Astrocyte of the cerebellum (primary cell): ENCODE measurements around the gene RGL4.
"Not testable (repeated sequence)": the region's sequence is repeated elsewhere in the genome, so short reads cannot be mapped to it uniquely, and the experiment has no call there.

ENCODE experiments used
- DNase-seq: peaks from one replicate; pipeline ENCODE4 v3.0.0-alpha.2; 2011; ENCODE audit warnings: low read depth
- H3K4me3 ChIP-seq: 2 replicates; pipeline ENCODE4 v1.5.1; 2011; ENCODE audit warnings: mild to moderate bottlenecking, low read depth, low read length, moderate library complexity
- in situ Hi-C: cut with HindIII; loops from 2 replicates; pipeline ENCODE4 v1.10.0; 2017; ENCODE audit warnings: low sequenced_read_pairs
- TF ChIP-seq, protein P1 (sequence below): IDR thresholded peaks from 2 replicates; pipeline ENCODE4 v1.5.1; 2012; ENCODE audit warnings: low read length, low read depth, moderate library complexity, mild to moderate bottlenecking; ENCODE audit errors: missing control alignments

Gene RGL4

DNA sequence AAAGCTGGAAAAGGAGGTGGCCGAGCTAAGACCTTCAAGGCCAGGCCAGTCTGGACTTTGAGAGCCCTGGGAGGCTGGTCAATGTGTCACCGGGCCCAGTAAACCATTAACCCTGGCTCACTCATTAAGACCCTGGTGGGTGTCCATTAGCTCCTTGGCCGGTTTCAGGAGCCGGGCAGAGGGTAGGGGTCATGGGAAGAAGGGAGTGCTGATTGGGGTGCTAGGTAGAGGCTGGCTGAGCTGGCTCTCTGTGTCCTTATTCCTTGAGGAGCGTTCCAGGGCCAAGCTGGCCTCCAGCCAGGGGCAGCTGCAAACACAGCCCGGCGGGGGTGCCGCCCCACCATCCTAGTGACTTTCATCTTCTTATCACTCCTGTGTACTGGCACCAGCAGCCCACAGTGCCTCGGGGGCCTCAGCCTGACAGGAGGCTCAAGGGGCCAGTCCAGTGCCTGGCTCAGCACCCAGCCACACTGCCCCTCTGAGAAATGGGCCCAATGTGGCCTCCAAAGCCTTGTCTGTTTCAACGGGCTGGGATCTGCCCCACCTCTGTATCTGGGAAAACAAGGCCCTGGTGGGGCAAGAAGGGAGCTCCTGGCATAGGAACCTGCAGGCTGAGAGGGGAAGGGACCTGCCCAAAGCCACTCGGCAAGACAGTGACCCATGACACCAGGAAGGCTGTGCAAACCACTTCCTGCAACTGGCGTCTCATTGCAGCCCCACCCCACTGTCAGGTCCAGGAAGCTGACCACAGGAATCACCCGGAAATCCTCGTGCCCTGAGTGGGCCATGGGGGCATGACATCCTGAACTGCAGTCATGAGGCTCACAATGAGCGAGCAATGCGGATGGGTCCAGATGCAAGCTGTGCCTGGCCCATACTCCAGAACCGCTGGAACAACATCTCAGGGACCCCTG, 15.1 kb upstream of the RGL4 start:
- TF ChIP-seq, protein P1, sequence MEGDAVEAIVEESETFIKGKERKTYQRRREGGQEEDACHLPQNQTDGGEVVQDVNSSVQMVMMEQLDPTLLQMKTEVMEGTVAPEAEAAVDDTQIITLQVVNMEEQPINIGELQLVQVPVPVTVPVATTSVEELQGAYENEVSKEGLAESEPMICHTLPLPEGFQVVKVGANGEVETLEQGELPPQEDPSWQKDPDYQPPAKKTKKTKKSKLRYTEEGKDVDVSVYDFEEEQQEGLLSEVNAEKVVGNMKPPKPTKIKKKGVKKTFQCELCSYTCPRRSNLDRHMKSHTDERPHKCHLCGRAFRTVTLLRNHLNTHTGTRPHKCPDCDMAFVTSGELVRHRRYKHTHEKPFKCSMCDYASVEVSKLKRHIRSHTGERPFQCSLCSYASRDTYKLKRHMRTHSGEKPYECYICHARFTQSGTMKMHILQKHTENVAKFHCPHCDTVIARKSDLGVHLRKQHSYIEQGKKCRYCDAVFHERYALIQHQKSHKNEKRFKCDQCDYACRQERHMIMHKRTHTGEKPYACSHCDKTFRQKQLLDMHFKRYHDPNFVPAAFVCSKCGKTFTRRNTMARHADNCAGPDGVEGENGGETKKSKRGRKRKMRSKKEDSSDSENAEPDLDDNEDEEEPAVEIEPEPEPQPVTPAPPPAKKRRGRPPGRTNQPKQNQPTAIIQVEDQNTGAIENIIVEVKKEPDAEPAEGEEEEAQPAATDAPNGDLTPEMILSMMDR = no peak
- in situ Hi-C loops = no loop called here
- no peak overlapping the region for H3K4me3 ChIP-seq
- DNase-seq = no peak

DNA sequence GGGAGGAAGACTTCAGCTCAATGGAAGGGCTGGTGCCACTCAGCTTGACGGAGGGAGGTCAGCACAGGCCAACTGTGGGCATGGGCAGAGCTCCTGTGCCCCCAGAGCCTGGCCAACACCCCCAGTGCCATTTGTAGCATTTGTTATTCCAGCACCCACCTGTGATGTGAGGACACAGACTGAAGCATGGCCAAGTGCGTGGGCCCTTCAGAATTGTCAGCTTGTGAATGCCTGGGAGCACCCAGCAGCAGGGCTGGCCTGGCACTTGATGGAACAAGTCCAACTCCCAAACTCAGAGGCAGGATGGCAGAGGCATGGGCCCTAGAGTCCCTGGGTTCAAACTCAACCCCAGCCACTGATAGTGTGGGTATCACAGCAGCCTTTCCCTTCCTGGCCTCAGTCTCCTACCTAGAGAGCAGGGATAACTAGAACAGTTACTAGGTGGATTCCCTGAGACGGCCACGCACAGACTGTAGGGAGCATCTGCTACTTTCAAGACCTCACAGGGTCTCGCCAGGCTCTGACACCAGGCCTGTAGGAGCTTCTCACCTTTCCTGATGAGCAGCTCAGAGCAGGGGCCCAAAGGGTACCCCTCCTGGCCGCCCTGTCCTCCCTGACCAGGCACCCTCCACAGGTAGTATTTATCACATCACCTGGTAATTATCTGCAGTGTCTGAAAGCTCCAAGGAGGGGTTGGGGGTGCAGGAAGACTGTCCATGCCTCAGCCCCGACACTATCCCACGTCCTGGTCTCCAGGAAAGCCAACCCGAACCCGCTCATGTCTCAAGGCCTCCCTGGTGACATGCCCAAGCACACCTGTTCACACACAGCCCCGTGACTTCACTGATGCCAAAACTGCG, 13.7 kb upstream of the RGL4 start:
- DNase-seq, in situ Hi-C loops: not testable (repeated sequence)

DNA sequence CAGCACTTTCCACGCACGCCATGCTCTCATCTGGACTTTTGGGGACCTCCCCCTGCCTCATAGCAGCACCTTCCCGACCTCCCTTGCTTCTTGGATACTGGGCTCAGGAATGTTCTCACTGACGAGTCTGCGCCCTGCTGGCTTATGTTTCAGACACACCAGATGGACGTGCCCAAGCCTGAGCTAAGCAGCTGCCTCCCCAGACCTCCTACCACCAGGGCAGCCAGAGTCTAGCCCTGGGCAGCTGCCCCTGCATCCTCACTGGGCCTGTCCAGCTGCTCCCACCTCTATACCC, 13.2 kb upstream of the RGL4 start:
- no peak overlapping the region for H3K4me3 ChIP-seq
- in situ Hi-C loops = no loop called here
- TF ChIP-seq, protein P1 = no peak
- DNase-seq = no peak

More for the DNA sequence above, 13.7 kb upstream of the RGL4 start:
- H3K4me3 ChIP-seq = not testable (repeated sequence)

GRCh38 chr22:23678133-23678532, 12.7 kb upstream of the RGL4 start:
- no peak for DNase-seq
- H3K4me3 ChIP-seq = no peak overlapping the region
- TF ChIP-seq, protein P1 = no peak
- in situ Hi-C loops = no loop called here

GRCh38 chr22:23681026-23681809, 9.6 kb upstream of the RGL4 start:
- DNase-seq = no peak
- TF ChIP-seq, protein P1 = no peak
- in situ Hi-C loops = no loop called here
- H3K4me3 ChIP-seq = no peak overlapping the region

DNA sequence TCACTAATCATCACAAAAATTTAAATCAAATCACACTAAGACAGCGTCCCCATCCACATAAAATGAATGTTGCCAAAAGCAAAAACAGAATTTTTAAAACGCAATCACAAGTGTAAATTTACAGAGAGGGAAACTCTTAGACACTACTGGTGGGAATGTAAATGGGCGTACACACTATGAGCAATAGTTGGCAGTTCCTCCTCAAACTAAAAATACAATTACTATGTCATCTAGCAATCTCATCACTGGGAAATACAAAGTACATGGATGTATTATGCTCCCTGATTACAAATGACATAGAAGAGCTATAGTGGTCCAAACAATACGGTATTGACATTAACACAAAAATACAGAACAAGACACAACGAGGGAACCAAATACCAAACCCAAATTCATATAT, 8.7 kb upstream of the RGL4 start:
- H3K4me3 ChIP-seq = no peak overlapping the region
- in situ Hi-C loops = no loop called here
- DNase-seq = no peak
- TF ChIP-seq, protein P1 = no peak
